GM23248 (cell line): ENCODE data around the gene PFDN6. TPM values are rescaled to one million over a fixed set of nuclear protein-coding genes. Genes with fewer than 3 reads are reported as not detected.
A peak's percentile ranks its signal among the peaks of the same experiment; 100 is the strongest.

Source experiments
- DNase-seq: peaks from one replicate; pipeline ENCODE4 v3.0.0-alpha.2; 2015
- H2AFZ ChIP-seq: fragments of 200-600 bp; sonication (generic); 2 replicates; pipeline ENCODE4 v1.6.1; 2016; ENCODE audit warnings: antibody characterized with exemption
- H3F3A ChIP-seq: fragments of 200-600 bp; sonication (generic); 2 replicates; pipeline ENCODE4 v1.6.1; 2016; ENCODE audit warnings: mild to moderate bottlenecking, antibody characterized with exemption, mixed run types; ENCODE audit not compliant: insufficient read depth
- H3K27ac ChIP-seq: fragments of 200-600 bp; sonication (generic); 2 replicates; pipeline ENCODE4 v1.5.1; 2016; ENCODE audit warnings: mild to moderate bottlenecking
- H3K27me3 ChIP-seq: fragments of 200-600 bp; sonication (generic); replicated peaks from 2 replicates; pipeline ENCODE4 v1.6.1; 2016; ENCODE audit warnings: mild to moderate bottlenecking; ENCODE audit not compliant: insufficient read depth
- H3K36me3 ChIP-seq: fragments of 200-600 bp; sonication (generic); 2 replicates; pipeline ENCODE4 v1.6.1; 2016; ENCODE audit warnings: low read depth, mild to moderate bottlenecking
- H3K4me1 ChIP-seq: fragments of 200-600 bp; sonication (generic); 2 replicates; pipeline ENCODE4 v1.6.1; 2016; ENCODE audit warnings: mild to moderate bottlenecking; ENCODE audit not compliant: insufficient read depth
- H3K4me2 ChIP-seq: fragments of 200-600 bp; sonication (generic); one replicate; pipeline ENCODE4 v1.6.1; 2016; ENCODE audit warnings: mild to moderate bottlenecking; ENCODE audit not compliant: unreplicated experiment
- H3K4me3 ChIP-seq: fragments of 200-600 bp; sonication (generic); 2 replicates; pipeline ENCODE4 v1.5.1; 2016; ENCODE audit warnings: mild to moderate bottlenecking
- H3K79me2 ChIP-seq: fragments of 200-600 bp; sonication (generic); 2 replicates; pipeline ENCODE4 v1.6.1; 2016; ENCODE audit warnings: mild to moderate bottlenecking; ENCODE audit not compliant: insufficient read depth
- H3K9ac ChIP-seq: fragments of 200-600 bp; sonication (generic); 2 replicates; pipeline ENCODE4 v1.6.1; 2016; ENCODE audit warnings: mild to moderate bottlenecking
- H3K9me2 ChIP-seq: fragments of 200-600 bp; sonication (generic); 2 replicates; pipeline ENCODE4 v1.6.1; 2016; ENCODE audit warnings: mixed run types, mild to moderate bottlenecking, moderate library complexity; ENCODE audit not compliant: insufficient read depth
- H3K9me3 ChIP-seq: fragments of 200-600 bp; sonication (generic); one replicate; pipeline ENCODE4 v1.6.1; 2017; ENCODE audit warnings: low read depth
- H4K20me1 ChIP-seq: fragments of 200-600 bp; sonication (generic); 2 replicates; pipeline ENCODE4 v1.6.0; 2016; ENCODE audit not compliant: insufficient read depth
- EZH2 ChIP-seq: fragments of 200-600 bp; sonication (generic); IDR thresholded peaks from 2 replicates; pipeline ENCODE4 v1.6.1; 2018; ENCODE audit warnings: antibody characterized with exemption, mild to moderate bottlenecking; ENCODE audit not compliant: insufficient read depth, poor library complexity, severe bottlenecking
- EZH2phosphoT487 ChIP-seq: fragments of 200-600 bp; sonication (generic); IDR thresholded peaks from 2 replicates; pipeline ENCODE4 v1.6.1; 2018; ENCODE audit warnings: antibody characterized with exemption, moderate library complexity, mild to moderate bottlenecking, low read depth; ENCODE audit not compliant: insufficient read depth
- WGBS, 2 experiments: methylation state at CpG; one replicate each; pipeline ENCODE4 v1.1.6; 2015 to 2017; ENCODE audit warnings: low lambda C conversion rate in 2 of 2, low coverage in 1 of 2; ENCODE audit errors: missing lambda C conversion rate in 2 of 2; 5-methylcytosine and 5-hydroxymethylcytosine counted together
- in situ Hi-C: fragments of 300-500 bp; cut with MboI; formaldehyde crosslinking; loops from 2 replicates; pipeline ENCODE4 v1.15.0; 2020
- polyA plus RNA-seq: library from polyadenylated mRNA; unstranded; fragments of >200 nt; fragmentation: Nextera tagmentation; extraction: Ambion mirVana; gene quantifications from 2 replicates; pipeline ENCODE4 v1.2.1, GENCODE V29; 2016
- total RNA-seq: library from RNA; depleted of rRNA; stranded (reverse); fragments of >200 nt; shearing (Covaris generic); gene quantifications from 2 replicates; pipeline ENCODE4 v1.2.3, GENCODE V29; 2014

PFDN6 gene
- total and polyA plus RNA-seq, 2 experiments from 2014 or later: 7.9 to 31.9 TPM

DNA sequence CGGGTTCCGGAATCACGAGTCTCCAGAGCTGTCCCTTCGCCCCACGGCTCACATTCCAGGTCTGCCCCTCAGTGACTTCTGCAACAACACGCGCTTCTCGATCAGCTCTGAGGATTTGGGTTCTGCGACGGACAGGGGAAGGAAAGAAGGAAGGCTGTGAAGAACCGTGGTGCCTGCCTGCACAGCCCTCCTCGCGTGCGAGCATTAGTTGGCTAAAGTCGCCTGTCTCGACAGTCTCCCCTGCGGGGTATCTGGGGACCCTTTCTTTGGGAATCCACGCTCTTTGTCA is 40.8 kb upstream of the PFDN6 start:
- Histone ChIP-seq H3K9me2 (no peaks in the 10 kb centered on the region), H3K4me1 (peaks cover 45% of the 10 kb centered on the region), H3K9ac (peak overlapping the region; percentile 95), H3K4me3 (peak overlapping the region; percentile 75), H4K20me1 (no peaks in the 10 kb centered on the region), H3K79me2 (peaks cover 14% of the 10 kb centered on the region), H2AFZ (peak overlapping the region; percentile 81), H3K36me3 (no peaks in the 10 kb centered on the region), H3K27ac (peak overlapping the region; percentile 98), H3F3A (peaks cover 36% of the 10 kb centered on the region), H3K4me2 (peak overlapping the region; percentile 98), H3K9me3 (no peaks in the 10 kb centered on the region), H3K27me3 (no peaks in the 10 kb centered on the region)
- DNase-seq: peak; percentile 79
- in situ Hi-C loops: loop anchor here (10.0 kb wide), 1 partner anchor 234 kb away; no protein-coding TSS in a partner anchor
- no peak for TF ChIP-seq EZH2
- no peak for TF ChIP-seq EZH2phosphoT487
- 1 to 3% methylated on average over 18 of the region's 18 CpGs for WGBS, 2 experiments

GRCh38 chr6:33248932-33249731 is 40.3 kb upstream of the PFDN6 start:
- in situ Hi-C loops: loop anchor here (10.0 kb wide), 1 partner anchor 234 kb away; no protein-coding TSS in a partner anchor
- H3K9me3 ChIP-seq: no peaks in the 10 kb centered on the region
- peak overlapping the region; percentile 81 for H2AFZ ChIP-seq
- peak overlapping the region; percentile 78 for H3K4me3 ChIP-seq
- peaks cover 14% of the 10 kb centered on the region for H3K79me2 ChIP-seq
- H3K9me2 ChIP-seq: no peaks in the 10 kb centered on the region
- 1 to 2% methylated on average over 57 to 58 of the region's 58 CpGs for WGBS, 2 experiments
- peak overlapping the region; percentile 95 for H3K9ac ChIP-seq
- peaks cover 45% of the 10 kb centered on the region for H3K4me1 ChIP-seq
- peak overlapping the region; percentile 98 for H3K4me2 ChIP-seq
- no peaks in the 10 kb centered on the region for H3K36me3 ChIP-seq
- no peaks in the 10 kb centered on the region for H3K27me3 ChIP-seq
- DNase-seq: peak; percentile 100
- peaks cover 36% of the 10 kb centered on the region for H3F3A ChIP-seq
- H3K27ac ChIP-seq: peak overlapping the region; percentile 98
- no peaks in the 10 kb centered on the region for H4K20me1 ChIP-seq
- TF ChIP-seq EZH2phosphoT487 (no peak), EZH2 (no peak)

DNA sequence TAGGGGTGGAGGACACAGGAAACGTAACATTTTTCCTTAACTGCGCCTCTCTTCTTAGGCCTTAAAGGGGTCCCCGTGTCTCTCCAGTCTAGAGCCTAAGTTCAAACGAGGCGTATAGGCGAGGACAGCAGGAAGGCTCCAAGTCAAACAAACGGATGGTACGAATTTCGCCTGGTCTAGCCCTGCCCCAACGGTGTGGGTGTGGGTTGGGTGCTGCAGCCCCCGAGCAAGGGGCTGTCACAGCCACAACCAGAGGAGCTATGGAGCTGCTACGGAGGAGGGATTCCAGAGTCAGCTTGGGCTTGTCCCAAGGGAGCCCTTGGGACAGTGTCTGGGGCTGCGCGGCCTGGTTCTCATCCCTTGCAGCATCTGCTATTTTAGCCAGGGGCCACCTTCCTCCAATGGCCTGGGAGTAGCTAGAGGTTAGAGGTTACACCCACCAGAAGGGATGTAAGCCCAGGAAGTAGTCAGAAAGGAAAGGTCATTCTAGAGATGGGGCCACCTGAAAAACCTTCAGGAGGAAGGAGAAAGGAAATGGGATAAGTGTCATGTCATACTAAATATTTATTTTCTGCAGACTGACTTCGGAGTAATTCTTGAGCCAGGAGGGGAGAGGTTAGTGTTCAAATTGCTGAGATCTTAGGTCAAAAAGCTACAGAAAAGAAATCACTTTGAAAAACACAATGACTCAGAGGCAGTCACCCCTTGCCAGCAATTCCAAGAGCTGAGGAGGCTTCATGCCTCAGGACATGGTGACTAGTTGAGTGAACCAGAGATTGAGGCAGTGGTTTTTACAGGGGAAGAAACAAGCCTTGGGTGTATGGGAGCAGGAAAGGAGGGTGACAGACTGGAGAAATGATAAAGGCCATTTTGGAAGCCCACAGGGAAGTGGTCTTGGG is 39.4 kb upstream of the PFDN6 start:
- peak overlapping the region; percentile 94 for H3K9ac ChIP-seq
- no peaks in the 10 kb centered on the region for H3K36me3 ChIP-seq
- in situ Hi-C loops: loop anchor here (10.0 kb wide), 1 partner anchor 235 kb away; no protein-coding TSS in a partner anchor
- peaks cover 45% of the 10 kb centered on the region for H3K4me1 ChIP-seq
- peaks cover 36% of the 10 kb centered on the region for H3F3A ChIP-seq
- peak overlapping the region; percentile 78 for H3K4me3 ChIP-seq
- H3K9me3 ChIP-seq: no peaks in the 10 kb centered on the region
- no peaks in the 10 kb centered on the region for H3K27me3 ChIP-seq
- peak; percentile 95 for DNase-seq
- no peaks in the 10 kb centered on the region for H4K20me1 ChIP-seq
- no peaks in the 10 kb centered on the region for H3K9me2 ChIP-seq
- peaks cover 14% of the 10 kb centered on the region for H3K79me2 ChIP-seq
- 1 to 2% methylated on average over 15 of the region's 15 CpGs for whole genome bisulfite sequencing, 2 experiments
- TF ChIP-seq EZH2phosphoT487: no peak
- no peak for TF ChIP-seq EZH2
- peak overlapping the region; percentile 61 for H2AFZ ChIP-seq
- peak overlapping the region; percentile 98 for H3K27ac ChIP-seq
- peak overlapping the region; percentile 88 for H3K4me2 ChIP-seq

DNA sequence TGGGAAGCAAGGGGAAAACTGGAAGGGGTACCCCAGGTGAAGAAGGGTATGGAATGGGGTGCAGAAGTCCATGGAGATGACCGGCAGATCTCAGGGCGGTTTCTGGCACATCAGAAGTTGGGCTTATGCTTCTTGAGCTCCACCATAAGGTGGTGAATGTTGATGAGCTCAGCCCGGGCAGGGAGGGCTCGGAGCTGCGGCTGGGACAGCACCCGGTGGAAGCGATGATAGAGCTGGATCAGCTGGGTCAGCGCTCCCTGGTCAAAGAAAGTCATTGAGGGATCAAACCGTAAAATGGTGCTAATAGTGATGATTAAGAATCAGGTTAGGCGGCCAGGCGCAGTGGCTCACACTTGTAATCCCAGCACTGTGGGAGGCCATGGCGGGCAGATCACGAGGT is 38.7 kb upstream of the PFDN6 start:
- Histone ChIP-seq H3K9me2 (no peaks in the 10 kb centered on the region), H3K9me3 (no peaks in the 10 kb centered on the region), H3F3A (peaks cover 36% of the 10 kb centered on the region), H3K4me1 (peaks cover 45% of the 10 kb centered on the region), H3K27ac (peak overlapping the region; percentile 98), H3K79me2 (peaks cover 14% of the 10 kb centered on the region), H3K9ac (peak overlapping the region; percentile 35; the same call in 1 of the 2 replicates), H3K27me3 (no peaks in the 10 kb centered on the region), H3K36me3 (no peaks in the 10 kb centered on the region), H2AFZ (no peak overlapping the region), H4K20me1 (no peaks in the 10 kb centered on the region), H3K4me3 (peak overlapping the region; percentile 22; the same call in 1 of the 2 replicates), H3K4me2 (peak overlapping the region; percentile 88)
- no peak for DNase-seq
- in situ Hi-C loops: no loop called here
- TF ChIP-seq EZH2 (no peak), EZH2phosphoT487 (no peak)
- 97 to 98% methylated on average over 13 of the region's 13 CpGs for WGBS, 2 experiments
